HepG2 (cell line): ENCODE measurements around the gene LATS1. TPM values are rescaled to one million over a fixed set of nuclear protein-coding genes. Genes with fewer than 3 reads are reported as not detected.

Experiments
- CBFB ChIP-seq: sonication (generic); formaldehyde crosslinking; IDR thresholded peaks from 2 replicates; pipeline ENCODE4 v1.4.0; 2020; ENCODE audit warnings: missing genetic modification reagents
- CC2D1A ChIP-seq: sonication (generic); formaldehyde crosslinking; IDR thresholded peaks from 2 replicates; pipeline ENCODE4 v1.8.1; 2023; ENCODE audit warnings: mild to moderate bottlenecking, missing genetic modification reagents
- FOXK2 ChIP-seq: fragments of 450-650 bp; IDR thresholded peaks from 2 replicates; pipeline ENCODE4 v1.6.1; 2016
- KDM6A ChIP-seq: IDR thresholded peaks from 2 replicates; pipeline ENCODE4 v1.6.1; 2016; ENCODE audit warnings: low read depth
- MTA1 ChIP-seq: sonication (generic); formaldehyde crosslinking; IDR thresholded peaks from 2 replicates; pipeline ENCODE4 v1.4.0; 2020; ENCODE audit warnings: missing genetic modification reagents, mild to moderate bottlenecking, borderline replicate concordance
- NBN ChIP-seq: fragments of 450-650 bp; conservative IDR thresholded peaks from 2 replicates; pipeline ENCODE4 v1.6.1; 2017
- NFATC3 ChIP-seq: sonication (generic); formaldehyde crosslinking; IDR thresholded peaks from 2 replicates; pipeline ENCODE4 v1.5.1; 2020; ENCODE audit warnings: mild to moderate bottlenecking, missing genetic modification reagents
- NR2F2 ChIP-seq: IDR thresholded peaks from 2 replicates; pipeline ENCODE4 v1.6.1; 2012; ENCODE audit warnings: low read depth, inconsistent platforms, borderline replicate concordance
- PBX3 ChIP-seq: sonication (generic); formaldehyde crosslinking; IDR thresholded peaks from 2 replicates; pipeline ENCODE4 v1.8.1; 2023; ENCODE audit warnings: missing genetic modification reagents, inconsistent platforms, borderline replicate concordance
- PHB2 ChIP-seq: fragments of 450-650 bp; IDR thresholded peaks from 2 replicates; pipeline ENCODE4 v1.6.1; 2018; ENCODE audit not compliant: partially characterized antibody
- SIN3B ChIP-seq: fragments of 150-350 bp; IDR thresholded peaks from 2 replicates; pipeline ENCODE4 v1.6.1; 2014; ENCODE audit warnings: low read length
- THAP9 ChIP-seq: sonication (generic); formaldehyde crosslinking; IDR thresholded peaks from 2 replicates; pipeline ENCODE4; 2020; ENCODE audit warnings: missing genetic modification reagents, mild to moderate bottlenecking, borderline replicate concordance
- ZC3H4 ChIP-seq: sonication (generic); formaldehyde crosslinking; IDR thresholded peaks from 2 replicates; pipeline ENCODE4 v1.4.0; 2020; ENCODE audit warnings: missing genetic modification reagents, borderline replicate concordance
- ZFP41 ChIP-seq: sonication (generic); formaldehyde crosslinking; IDR thresholded peaks from 2 replicates; pipeline ENCODE4 v1.4.0; 2020; ENCODE audit warnings: mild to moderate bottlenecking, missing genetic modification reagents, borderline replicate concordance
- ZNF296 ChIP-seq: sonication (generic); formaldehyde crosslinking; conservative IDR thresholded peaks from 2 replicates; pipeline ENCODE4 v1.5.0; 2020; ENCODE audit warnings: mild to moderate bottlenecking, missing genetic modification reagents
- ZNF557 ChIP-seq: sonication (generic); formaldehyde crosslinking; IDR thresholded peaks from 2 replicates; pipeline ENCODE4 v1.4.0; 2020; ENCODE audit warnings: missing genetic modification reagents
- ZNF605 ChIP-seq: sonication (generic); formaldehyde crosslinking; IDR thresholded peaks from 2 replicates; pipeline ENCODE4 v1.8.0; 2022; ENCODE audit warnings: mild to moderate bottlenecking, missing genetic modification reagents
- ZNF639 ChIP-seq: conservative IDR thresholded peaks from 2 replicates; pipeline ENCODE4 v1.6.1; 2018; ENCODE audit warnings: missing genetic modification reagents
- ZNF704 ChIP-seq: sonication (generic); formaldehyde crosslinking; IDR thresholded peaks from 2 replicates; pipeline ENCODE4 v1.8.1; 2023; ENCODE audit warnings: mild to moderate bottlenecking, inconsistent platforms, moderate library complexity, missing genetic modification reagents, borderline replicate concordance
- ZNF800 ChIP-seq: sonication (generic); formaldehyde crosslinking; IDR thresholded peaks from 2 replicates; pipeline ENCODE4 v1.4.0; 2020; ENCODE audit warnings: missing genetic modification reagents
- ZZZ3 ChIP-seq: sonication (generic); formaldehyde crosslinking; IDR thresholded peaks from 2 replicates; pipeline ENCODE4 v1.4.0; 2020; ENCODE audit warnings: missing genetic modification reagents, mild to moderate bottlenecking, borderline replicate concordance
- polyA plus RNA-seq, 8 experiments: library from polyadenylated mRNA; depleted of rRNA in 3 of 8; stranded (reverse) in 7 of 8; unstranded in 1 of 8; fragments of >200 nt; fragmentation: Illumina TruSeq in 4 of 8; extraction: Trizol in 4 of 8; gene quantifications; 2 replicates each; pipeline versions ENCODE4 v1.2.1 to v1.2.3, GENCODE V29; 2011 to 2016; ENCODE audit warnings: low read depth in 4 of 8, missing spikeins in 1 of 8, mixed read lengths in 1 of 8; ENCODE audit not compliant: insufficient read depth in 1 of 8
- total RNA-seq, 5 experiments: library from RNA; depleted of rRNA; stranded (reverse); fragments of >200 nt; fragmentation: Illumina TruSeq; extraction: Trizol; gene quantifications; 2 replicates each; pipeline ENCODE4 v1.2.3, GENCODE V29; 2016; ENCODE audit warnings: low read depth in 1 of 5

Gene LATS1
- total and polyA plus RNA-seq, 2 of the 13 experiments (the other 11 are each of a cell fraction or from before 2014, with no cell fraction given): 9.9 to 12.6 TPM

- peak; percentile 98 for TF ChIP-seq CBFB
- no peak for TF ChIP-seq NBN
- TF ChIP-seq ZNF639 (CRISPR knock-in tag): peak; percentile 64; the same call in 1 of the 2 replicates
- TF ChIP-seq PHB2: no peak
- TF ChIP-seq KDM6A: peak; percentile 24; the same call in 1 of the 2 replicates
- TF ChIP-seq ZZZ3 (CRISPR knock-in tag): peak; percentile 96
- peak; percentile 72; the same call in 1 of the 2 replicates for TF ChIP-seq PBX3 (CRISPR knock-in tag)
- 0 out of 2 replicates have a peak, but pooled peaks have one; percentile 48 for TF ChIP-seq NR2F2
- TF ChIP-seq ZNF557 (CRISPR knock-in tag): no peak
- peak; percentile 95 for TF ChIP-seq MTA1 (CRISPR knock-in tag)
- no peak for TF ChIP-seq CC2D1A (CRISPR knock-in tag)
- TF ChIP-seq NFATC3 (CRISPR knock-in tag): peak; percentile 54; the same call in 1 of the 2 replicates
- peak; percentile 96 for TF ChIP-seq ZNF704
- TF ChIP-seq FOXK2: no peak
- TF ChIP-seq ZNF800: peak; percentile 24
- TF ChIP-seq ZFP41 (CRISPR knock-in tag): peak; percentile 94; the same call in 1 of the 2 replicates
- TF ChIP-seq SIN3B: peak; percentile 47; the same call in 1 of the 2 replicates
- peak; percentile 99 for TF ChIP-seq ZNF605 (CRISPR knock-in tag)
- peak; percentile 97 for TF ChIP-seq THAP9
- no peak; the same call in 1 of the 2 replicates for TF ChIP-seq ZC3H4 (CRISPR knock-in tag)
- TF ChIP-seq ZNF296 (CRISPR knock-in tag): peak; percentile 92
These were observed at the start of gene LATS1 (continued) for GRCh38 chr6:149717588-149718458.
